Stimulated activated CD8-positive, alpha-beta memory T cell treated with anti-CD3 and anti-CD28 coated beads, Interleukin-12 subunit alpha, Interleukin-12 subunit beta, amount 100 ng/mL, for 24 hours (primary cell): Measurements from ENCODE around the gene OR2AJ1.

Source experiments
- DNase-seq: peaks from one replicate; pipeline ENCODE4 v3.0.0-alpha.2; 2020; ENCODE audit errors: extremely low read depth

Gene OR2AJ1

DNA sequence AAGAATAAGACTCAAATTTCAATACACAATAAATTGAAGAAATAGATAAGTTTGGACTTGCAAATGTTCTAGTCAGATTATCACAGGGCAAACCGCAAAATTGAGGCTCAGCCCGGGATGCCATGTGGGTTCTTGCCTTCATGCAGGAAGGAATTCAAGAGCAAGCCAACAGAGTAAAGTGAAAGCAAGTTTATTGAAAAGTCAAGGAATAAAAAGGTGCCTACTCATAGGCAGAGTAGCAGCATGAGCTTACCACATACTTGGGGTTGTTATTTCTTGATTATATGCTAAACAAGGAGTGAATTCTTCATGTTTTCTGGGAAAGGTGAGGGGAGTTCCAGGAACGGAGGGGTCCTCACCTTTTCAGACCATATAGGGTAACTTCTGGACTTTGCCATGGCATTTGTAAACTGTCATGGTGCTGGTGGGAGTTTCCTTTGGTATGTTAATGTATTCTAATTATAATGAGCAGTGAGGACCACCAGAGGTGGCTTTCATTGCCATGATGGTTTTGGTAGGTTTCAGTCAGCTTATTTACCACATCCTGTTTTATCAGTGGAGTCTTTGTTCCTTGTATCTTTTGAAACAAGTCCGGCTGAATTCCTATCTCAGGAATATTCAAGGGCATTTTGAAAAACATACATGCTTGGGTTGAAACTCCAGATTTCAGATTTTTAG is 38.4 kb downstream of the OR2AJ1 start:
- DNase-seq, result no peak

DNA sequence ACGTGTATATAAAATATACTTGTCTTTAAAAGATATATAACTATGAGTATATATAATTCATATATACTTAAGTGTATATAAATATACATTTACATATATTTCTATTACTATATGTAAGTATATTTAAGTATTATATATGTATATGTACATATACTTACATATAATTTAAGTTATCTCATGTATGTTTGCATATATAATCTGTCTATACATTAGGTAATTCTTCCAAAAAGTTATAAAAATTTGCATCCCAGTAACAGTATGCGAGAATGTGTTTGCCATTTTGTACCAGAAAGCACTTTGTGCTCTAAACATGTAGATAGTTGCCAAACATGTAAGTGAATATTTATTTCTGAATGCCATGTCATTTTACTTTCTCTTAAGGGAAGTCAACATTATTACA is 40.2 kb downstream of the OR2AJ1 start, which contains the start of gene OR2AK2:
TSS of gene OR2AK2 (plus strand) at position 301 of the 400 bp plus-strand sequence. CDS start 144 bp downstream, outside the sequence.
- no peak for DNase-seq

DNA sequence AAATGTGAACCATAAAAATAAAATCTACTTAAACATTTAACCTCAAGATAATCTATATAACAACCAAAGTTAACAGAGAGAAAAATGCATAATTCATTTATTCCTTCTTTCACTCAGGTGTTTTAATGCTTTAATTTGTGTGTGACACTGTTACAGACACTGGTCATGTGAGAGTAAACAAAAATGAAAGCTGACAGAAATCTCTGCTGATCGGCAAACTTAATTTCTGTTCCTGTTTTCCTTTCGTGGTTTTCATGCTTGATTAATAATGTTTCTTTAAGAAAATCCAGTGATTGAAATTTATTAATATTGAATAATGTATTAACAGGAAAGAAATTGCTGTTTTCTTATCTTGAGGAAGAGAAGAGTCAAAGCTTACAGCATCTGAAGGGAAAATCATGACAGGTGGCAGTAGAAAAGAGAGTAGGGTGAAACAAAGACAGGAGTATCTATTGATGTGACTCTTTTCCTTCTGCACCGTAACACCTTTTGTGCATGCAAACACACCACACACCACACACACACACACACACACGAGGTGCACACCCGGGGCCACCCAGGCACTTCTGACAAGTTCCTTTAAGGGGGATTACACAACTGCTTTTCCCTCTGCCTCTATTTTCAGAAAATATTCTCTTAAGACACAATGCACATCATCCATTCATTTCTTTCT is 42.0 kb downstream of the OR2AJ1 start:
- DNase-seq, result no peak
